HG03439 (cell line): ENCODE data around the gene NRN1L.

ENCODE experiments used
- ATAC-seq: cut with Tn5 transposase; IDR thresholded peaks from one replicate; pipeline ENCODE4 v1.9.1; 2021; ENCODE audit warnings: mild to moderate bottlenecking, moderate library complexity; ENCODE audit not compliant: unreplicated experiment

The NRN1L gene

DNA sequence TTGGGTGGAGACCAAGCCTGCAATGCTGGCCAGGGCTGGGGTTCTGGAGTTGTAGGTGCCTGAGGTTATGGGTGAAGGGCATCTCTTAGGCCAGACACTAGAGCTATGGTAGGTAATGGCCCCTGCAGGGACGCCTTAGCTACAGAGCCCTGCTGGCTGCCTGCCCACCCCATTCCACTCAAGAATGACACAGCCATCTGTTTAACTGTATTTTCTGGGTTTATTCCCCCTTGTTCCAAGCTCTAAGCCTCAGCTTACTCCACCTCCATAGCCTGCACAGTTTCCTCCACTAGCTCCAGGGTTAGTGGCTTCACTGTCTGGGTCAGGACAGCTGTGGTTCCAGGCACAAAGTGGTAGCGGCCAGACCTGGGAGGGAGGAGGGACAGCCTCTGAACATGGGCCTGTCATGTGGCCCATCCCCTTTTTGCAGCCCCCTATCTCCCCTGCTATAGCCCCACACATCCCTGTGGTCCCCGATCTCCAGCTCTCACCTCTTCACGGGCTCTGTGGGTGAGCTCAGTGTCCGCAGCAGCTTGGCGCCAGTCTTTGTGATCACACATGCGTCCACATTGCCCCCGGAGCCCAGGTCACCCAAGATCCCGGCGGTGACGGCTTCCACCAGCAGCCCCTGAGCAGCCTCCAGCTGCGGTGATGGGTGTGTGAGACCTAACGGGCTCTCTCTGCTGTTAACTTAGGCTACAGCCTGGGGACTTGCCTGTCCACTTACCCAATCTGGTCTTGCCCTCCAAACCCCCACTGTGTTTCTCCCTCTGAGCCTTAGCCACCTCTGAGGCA, 49.8 kb downstream of the NRN1L start:
- no peak for ATAC-seq

DNA sequence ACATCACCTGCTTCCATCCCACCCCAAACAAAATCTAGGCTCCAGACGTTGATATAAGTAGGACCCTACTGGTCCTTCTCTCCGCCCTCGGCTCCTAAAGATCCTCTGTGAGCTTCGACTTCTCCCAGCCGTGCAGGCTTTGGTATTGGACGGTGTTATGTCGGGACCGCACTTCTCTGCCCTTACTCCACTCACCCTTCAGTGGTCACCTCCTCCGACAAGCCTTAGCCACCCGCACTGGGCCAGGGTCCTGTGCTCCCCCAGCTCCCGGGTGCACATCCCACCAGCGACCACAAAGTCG, 50.4 kb downstream of the NRN1L start:
- ATAC-seq = no peak

DNA sequence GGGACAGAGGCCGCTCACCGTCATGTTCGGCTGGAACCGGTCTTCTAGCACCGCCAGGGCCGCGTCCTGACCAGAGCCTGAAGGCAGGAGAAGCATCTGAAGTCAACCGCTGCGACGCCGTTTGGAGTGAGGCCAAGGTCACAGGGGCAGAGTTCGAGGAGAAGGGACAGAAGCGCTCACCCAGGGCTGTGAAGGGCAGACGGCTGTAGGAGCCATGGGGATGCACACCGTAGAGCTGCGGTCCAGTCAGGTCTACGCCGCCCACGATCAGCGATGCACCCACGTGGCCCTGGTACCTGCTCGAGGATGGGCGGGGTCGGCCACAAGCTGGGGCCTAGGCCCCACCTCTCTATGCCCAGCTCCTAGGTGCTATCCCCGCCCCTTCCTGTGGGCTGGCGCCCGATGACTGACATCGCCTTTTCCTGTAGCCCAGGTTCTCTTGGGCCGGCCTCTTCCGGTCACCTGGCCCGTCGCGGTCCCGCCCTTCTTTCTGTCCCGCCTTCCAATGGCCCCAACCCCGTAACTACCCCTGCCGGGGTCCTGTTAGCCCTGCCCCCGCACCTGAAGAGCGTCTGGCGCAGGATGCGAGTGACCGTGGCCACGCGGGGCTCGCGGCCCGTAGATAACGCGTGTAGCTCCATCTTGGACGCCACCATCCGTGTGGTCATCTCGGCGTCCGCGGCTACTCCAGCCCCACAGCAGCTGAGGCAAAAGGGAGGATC, 50.9 kb downstream of the NRN1L start:
- peak; percentile 84 for ATAC-seq
